Skin epidermis (tissue), 12 donors: ENCODE results near the gene AGO1.
"Not testable (repeated sequence)": the region's sequence is repeated elsewhere in the genome, so short reads cannot be mapped to it uniquely, and the experiment has no call there.

Experiments
- H3K27ac ChIP-seq, 21 experiments: fragments of 200-600 bp; sonication (generic) in 11 of 21; one replicate each; pipeline ENCODE4 v1.5.0; 2020; ENCODE audit warnings: mild to moderate bottlenecking in 3 of 21, inconsistent platforms in 2 of 21, moderate library complexity in 2 of 21
- H3K4me3 ChIP-seq, 7 experiments: fragments of 200-600 bp; sonication (generic) in 2 of 7; one replicate each; pipeline ENCODE4 v1.5.0; 2020; ENCODE audit warnings: inconsistent platforms in 2 of 7, mild to moderate bottlenecking in 2 of 7, moderate library complexity in 1 of 7

Gene AGO1

DNA sequence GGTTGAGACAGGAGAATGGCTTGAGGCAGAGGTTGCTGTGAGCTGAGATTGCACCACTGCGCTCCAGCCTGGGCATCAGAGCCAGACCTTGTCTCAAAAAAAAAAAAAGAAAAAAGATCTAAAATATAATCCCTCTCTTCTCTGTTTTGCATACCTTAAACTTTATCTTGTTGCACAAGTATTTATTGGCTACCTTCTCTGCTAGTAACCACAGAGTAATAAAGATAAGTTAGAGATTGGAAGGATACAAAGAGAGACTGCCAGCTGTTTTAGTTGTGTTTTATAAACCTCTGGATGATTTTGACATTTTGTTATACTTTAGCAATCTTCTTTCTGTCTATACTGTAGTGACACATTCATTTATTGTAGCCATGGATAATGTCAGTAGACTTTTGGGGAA, 75.5 kb downstream of the AGO1 start:
- Histone ChIP-seq H3K27ac (no peak overlapping the region), H3K4me3 (no peak overlapping the region)

GRCh38 chr1:35959304-35959703, 76.3 kb downstream of the AGO1 start:
- Histone ChIP-seq H3K4me3 (no peak overlapping the region), H3K27ac (no peak overlapping the region)

DNA sequence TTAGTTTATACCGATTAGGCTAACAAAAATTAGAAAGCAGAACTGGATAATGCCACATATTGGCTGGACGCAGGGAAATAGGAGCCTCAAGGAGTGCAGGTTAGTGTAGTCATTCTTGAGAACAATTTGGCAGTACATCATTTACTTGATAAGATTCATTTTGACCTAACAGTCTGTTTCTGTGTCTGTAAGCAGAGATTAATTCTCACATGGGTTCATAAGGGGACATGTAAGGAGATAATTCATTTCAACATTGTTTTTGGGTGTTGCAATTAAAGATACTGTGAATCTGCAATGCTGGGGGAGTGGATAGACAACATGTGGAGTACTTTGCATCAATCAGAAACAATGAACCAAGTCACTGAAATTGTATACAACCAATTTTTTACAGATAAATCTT, 79.9 kb downstream of the AGO1 start:
- H3K4me3 ChIP-seq: no peak overlapping the region
- no peak overlapping the region for H3K27ac ChIP-seq

- not testable (repeated sequence) for H3K27ac ChIP-seq, H3K4me3 ChIP-seq
Measured at GRCh38 chr1:35964277-35964676, 81.3 kb downstream of the AGO1 start.

DNA sequence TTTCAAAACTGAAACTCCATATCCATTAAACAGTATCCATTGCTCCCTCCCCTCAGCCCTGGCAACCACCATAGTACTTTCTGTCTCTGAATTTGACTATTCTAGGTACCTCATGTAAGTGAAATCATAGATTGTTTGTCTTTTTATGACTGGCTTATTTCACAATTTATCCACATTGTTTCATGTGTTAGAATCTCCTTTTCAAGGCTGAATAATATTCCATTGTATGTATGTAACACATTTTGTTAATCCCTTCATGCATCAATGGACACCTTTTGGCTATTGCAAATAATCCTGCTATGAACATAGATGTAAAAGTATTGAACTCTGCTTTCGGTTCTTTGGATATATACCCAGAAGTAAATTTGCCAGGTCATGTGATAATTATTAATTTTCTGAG, 85.4 kb downstream of the AGO1 start:
- H3K27ac ChIP-seq: no peak overlapping the region
- no peak overlapping the region for H3K4me3 ChIP-seq

DNA sequence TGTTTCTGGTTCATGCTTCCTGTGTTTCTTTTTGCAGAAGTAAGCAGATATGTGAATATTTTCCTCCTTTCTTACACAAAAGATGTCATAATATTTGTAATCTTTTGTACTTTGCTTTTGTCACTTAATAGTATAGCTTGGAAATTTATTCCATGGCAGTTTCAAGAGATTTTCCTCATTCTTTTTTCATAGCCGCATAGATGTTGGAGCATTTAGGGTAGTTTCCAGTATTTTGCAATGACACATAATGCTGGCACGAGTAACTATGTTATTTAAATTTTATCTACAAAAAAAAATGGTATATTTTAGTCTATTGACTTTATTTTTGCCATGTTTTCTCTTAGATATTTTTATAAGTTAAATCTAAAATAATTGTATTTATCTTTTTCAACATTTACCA, 88.6 kb downstream of the AGO1 start:
- no peak overlapping the region for H3K27ac ChIP-seq
- H3K4me3 ChIP-seq: no peak overlapping the region

DNA sequence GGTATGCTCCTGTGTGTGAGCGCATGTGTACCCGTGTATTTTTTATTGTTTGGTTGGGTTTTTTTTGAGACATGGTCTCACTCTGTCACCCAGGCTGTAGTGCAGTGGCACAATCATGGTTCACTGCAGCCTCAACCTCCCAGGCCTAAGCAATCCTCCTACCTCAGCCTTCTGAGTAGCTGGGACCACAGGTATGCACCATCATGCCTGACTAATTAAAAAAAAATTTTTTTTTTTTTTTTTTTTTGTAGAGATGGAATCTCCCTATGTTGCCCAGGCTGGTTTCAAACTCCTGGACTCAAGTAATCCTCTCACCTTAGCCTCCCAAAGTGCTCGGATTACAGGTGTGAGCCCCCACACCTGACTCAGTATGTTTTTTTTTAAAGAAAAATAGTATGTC, 89.6 kb downstream of the AGO1 start:
- not testable (repeated sequence) for H3K4me3 ChIP-seq

GRCh38 chr1:35980090-35980489, 97.1 kb downstream of the AGO1 start:
- no peak overlapping the region for H3K4me3 ChIP-seq
- no peak overlapping the region for H3K27ac ChIP-seq

More for the DNA sequence above, 89.6 kb downstream of the AGO1 start:
- H3K27ac ChIP-seq: not testable (repeated sequence)
